H9 (cell line): ENCODE measurements around the gene RYR1. TPM values are rescaled to one million over a fixed set of nuclear protein-coding genes. Genes with fewer than 3 reads are reported as not detected.

Experiments used
- DNase-seq: peaks from one replicate; pipeline ENCODE4 v3.0.0-alpha.2; 2017
- H2AFZ ChIP-seq: one replicate; pipeline ENCODE4 v1.6.1; 2013; ENCODE audit warnings: mild to moderate bottlenecking, low read length, control low read depth, moderate library complexity
- H2AK5ac ChIP-seq: 2 replicates; pipeline ENCODE4 v1.6.1; 2013; ENCODE audit warnings: low read length, control low read depth, mixed read lengths; ENCODE audit not compliant: insufficient read length
- H2BK120ac ChIP-seq: one replicate; pipeline ENCODE4 v1.6.1; 2013; ENCODE audit warnings: low read depth, mild to moderate bottlenecking, low read length, control low read depth, inconsistent platforms; ENCODE audit not compliant: poor library complexity, severe bottlenecking
- H2BK12ac ChIP-seq: 2 replicates; pipeline ENCODE4 v1.6.1; 2013; ENCODE audit warnings: low read length, control low read depth, mixed read lengths, low read depth; ENCODE audit not compliant: insufficient read length
- H2BK15ac ChIP-seq: 2 replicates; pipeline ENCODE4 v1.6.1; 2013; ENCODE audit warnings: low read depth, low read length, control low read depth
- H2BK20ac ChIP-seq: one replicate; pipeline ENCODE4 v1.6.1; 2013; ENCODE audit warnings: low read depth, mild to moderate bottlenecking, low read length, control low read depth, inconsistent platforms; ENCODE audit not compliant: poor library complexity, severe bottlenecking
- H2BK5ac ChIP-seq: 2 replicates; pipeline ENCODE4 v1.6.1; 2013; ENCODE audit warnings: low read length, control low read depth, mixed read lengths; ENCODE audit not compliant: insufficient read length
- H3K14ac ChIP-seq: 2 replicates; pipeline ENCODE4 v1.6.1; 2013; ENCODE audit warnings: low read length, control low read depth; ENCODE audit not compliant: insufficient read depth
- H3K18ac ChIP-seq: 2 replicates; pipeline ENCODE4 v1.6.1; 2013; ENCODE audit warnings: low read depth, mild to moderate bottlenecking, mixed read lengths, low read length, control low read depth; ENCODE audit not compliant: insufficient read length
- H3K23ac ChIP-seq: 2 replicates; pipeline ENCODE4 v1.6.1; 2013; ENCODE audit warnings: low read length, control low read depth, mixed read lengths, low read depth; ENCODE audit not compliant: insufficient read length
- H3K23me2 ChIP-seq: 2 replicates; pipeline ENCODE4 v1.6.1; 2013; ENCODE audit warnings: low read depth, mild to moderate bottlenecking, mixed read lengths, low read length, control low read depth; ENCODE audit not compliant: insufficient read length, poor library complexity, severe bottlenecking
- H3K27ac ChIP-seq: 2 replicates; pipeline ENCODE4 v1.5.1; 2013; ENCODE audit warnings: low read length, control low read depth, mixed read lengths, low read depth; ENCODE audit not compliant: insufficient read length
- H3K27me3 ChIP-seq: 2 replicates; pipeline ENCODE4 v1.6.1; 2013; ENCODE audit warnings: low read length, control low read depth, inconsistent platforms; ENCODE audit not compliant: insufficient read depth
- H3K4ac ChIP-seq: 2 replicates; pipeline ENCODE4 v1.6.1; 2013; ENCODE audit warnings: low read depth, mild to moderate bottlenecking, control low read depth, inconsistent platforms, low read length, moderate library complexity
- H3K4me1 ChIP-seq: 2 replicates; pipeline ENCODE4 v1.6.1; 2013; ENCODE audit warnings: low read length, control low read depth, inconsistent platforms; ENCODE audit not compliant: insufficient read depth
- H3K4me2 ChIP-seq: 2 replicates; pipeline ENCODE4 v1.6.1; 2013; ENCODE audit warnings: low read length, control low read depth, mixed read lengths; ENCODE audit not compliant: insufficient read length, insufficient read depth
- H3K56ac ChIP-seq: 2 replicates; pipeline ENCODE4 v1.6.1; 2013; ENCODE audit warnings: low read depth, mild to moderate bottlenecking, mixed read lengths, low read length, control low read depth; ENCODE audit not compliant: insufficient read length
- H3K79me1 ChIP-seq: 2 replicates; pipeline ENCODE4 v1.6.1; 2013; ENCODE audit warnings: low read depth, mild to moderate bottlenecking, moderate library complexity, low read length, control low read depth, inconsistent platforms; ENCODE audit not compliant: insufficient read depth, poor library complexity, severe bottlenecking
- H3K79me2 ChIP-seq: 2 replicates; pipeline ENCODE4 v1.6.1; 2013; ENCODE audit warnings: low read length, control low read depth, inconsistent platforms; ENCODE audit not compliant: insufficient read depth
- H3K9ac ChIP-seq: 2 replicates; pipeline ENCODE4 v1.6.1; 2013; ENCODE audit warnings: low read length, control low read depth, mixed read lengths; ENCODE audit not compliant: insufficient read length; ENCODE audit errors: extremely low read depth
- H3K9me3 ChIP-seq: one replicate; pipeline ENCODE4 v1.6.1; 2013; ENCODE audit warnings: low read depth, low read length, inconsistent platforms; ENCODE audit not compliant: control insufficient read depth
- H3T11ph ChIP-seq: one replicate; pipeline ENCODE4 v1.6.1; 2013; ENCODE audit warnings: mild to moderate bottlenecking, low read length, control low read depth, inconsistent platforms
- H4K20me1 ChIP-seq: one replicate; pipeline ENCODE4 v1.6.1; 2013; ENCODE audit not compliant: control insufficient read depth, insufficient read length, insufficient read depth
- H4K5ac ChIP-seq: 2 replicates; pipeline ENCODE4 v1.6.1; 2013; ENCODE audit warnings: low read depth, mild to moderate bottlenecking, mixed read lengths, low read length, control low read depth; ENCODE audit not compliant: insufficient read length
- H4K8ac ChIP-seq: replicated peaks from 2 replicates; pipeline ENCODE4 v1.6.1; 2013; ENCODE audit warnings: low read length, control low read depth, mixed read lengths, low read depth; ENCODE audit not compliant: insufficient read length
- H4K91ac ChIP-seq: 2 replicates; pipeline ENCODE4 v1.6.1; 2013; ENCODE audit warnings: low read depth, mild to moderate bottlenecking, moderate library complexity, mixed read lengths, low read length, control low read depth; ENCODE audit not compliant: insufficient read length
- H3K27ac Mint-ChIP-seq, 3 experiments: 2 replicates in 2 of 3; 3 replicates in 1 of 3; pipeline ENCODE4 v1.8.0; 2020 to 2021; ENCODE audit warnings: mixed read lengths in 3 of 3, mild to moderate bottlenecking in 1 of 3, moderate library complexity in 1 of 3
- H3K27me3 Mint-ChIP-seq: 2 replicates; pipeline ENCODE4 v1.8.0; 2021; ENCODE audit warnings: low read depth, mild to moderate bottlenecking, moderate library complexity, mixed read lengths
- H3K36me3 Mint-ChIP-seq, 3 experiments: 2 replicates in 2 of 3; 3 replicates in 1 of 3; pipeline ENCODE4 v1.8.0; 2020 to 2021; ENCODE audit warnings: low read depth in 3 of 3, mixed read lengths in 3 of 3; ENCODE audit not compliant: insufficient read depth in 1 of 3
- H3K4me1 Mint-ChIP-seq, 2 experiments: 2 replicates each; pipeline ENCODE4 v1.8.0; 2020; ENCODE audit warnings: mixed read lengths in 2 of 2
- H3K4me3 Mint-ChIP-seq, 2 experiments: 2 replicates in 1 of 2; 3 replicates in 1 of 2; pipeline ENCODE4 v1.8.0; 2020 to 2021; ENCODE audit warnings: mild to moderate bottlenecking in 2 of 2, mixed read lengths in 2 of 2, moderate library complexity in 1 of 2
- H3K9me3 Mint-ChIP-seq, 2 experiments: 2 replicates in 1 of 2; 3 replicates in 1 of 2; pipeline ENCODE4 v1.8.0; 2020; ENCODE audit warnings: mild to moderate bottlenecking in 2 of 2, mixed read lengths in 2 of 2, moderate library complexity in 1 of 2
- CTCF ChIP-seq: fragments of 200-600 bp; sonication (generic); conservative IDR thresholded peaks from 3 replicates; pipeline ENCODE4 v1.8.0; 2021; ENCODE audit warnings: antibody characterized with exemption, mild to moderate bottlenecking
- WGBS: extraction: QIAGEN DNeasy Blood & Tissue Kit; methylation state at CpG from one replicate; pipeline ENCODE4 v1.1.7; 2013; ENCODE audit warnings: missing lambda C conversion rate, low lambda C conversion rate, mixed read lengths; ENCODE audit not compliant: insufficient read length; ENCODE audit errors: extremely low coverage; 5-methylcytosine and 5-hydroxymethylcytosine counted together
- total RNA-seq: library from RNA; stranded (reverse); gene quantifications from 2 replicates; pipeline ENCODE4 v1.2.1, GENCODE V29; 2021

RYR1 gene
- total RNA-seq, 1 experiment from 2014 or later, result 8.9 TPM

GRCh38 chr19:38485541-38486285 lies 52.2 kb downstream of the RYR1 start:
- no peak overlapping the region for H3K27ac Mint-ChIP-seq
- WGBS, result no CpG with 5 or more reads among the region's 49 CpGs
- H3K27me3 Mint-ChIP-seq, result no peaks in the 10 kb centered on the region
- no peak for TF ChIP-seq CTCF
- Histone ChIP-seq H3K27ac (no peak overlapping the region), H3K79me1 (no peaks in the 10 kb centered on the region), H3K14ac (no peak overlapping the region), H3K23ac (no peak overlapping the region), H3K18ac (no peak overlapping the region), H2BK15ac (no peak overlapping the region), H3K4ac (no peak overlapping the region), H3K23me2 (no peaks in the 10 kb centered on the region), H4K20me1 (no peaks in the 10 kb centered on the region), H4K5ac (no peak overlapping the region), H3K79me2 (no peaks in the 10 kb centered on the region), H2AK5ac (no peak overlapping the region), H3K56ac (no peak overlapping the region), H3K4me2 (no peak overlapping the region), H2AFZ (no peak overlapping the region), H3T11ph (no peak overlapping the region), H4K8ac (no peak overlapping the region), H2BK20ac (no peak overlapping the region), H2BK5ac (no peak overlapping the region), H3K27me3 (no peaks in the 10 kb centered on the region), H3K9ac (no peak overlapping the region), H2BK12ac (no peak overlapping the region), H3K9me3 (no peaks in the 10 kb centered on the region), H2BK120ac (no peak overlapping the region), H3K4me1 (no peaks in the 10 kb centered on the region), H4K91ac (no peak overlapping the region)
- H3K36me3 Mint-ChIP-seq, result peaks cover 52 to 56% (median 53%) of the 10 kb centered on the region in 3 experiments
- no peak overlapping the region for H3K4me3 Mint-ChIP-seq
- H3K9me3 Mint-ChIP-seq, result peaks cover 0 to 2% of the 10 kb centered on the region in 2 experiments; a peak in 1 of 5 replicates
- no peak for DNase-seq
- peaks cover 0 to 5% of the 10 kb centered on the region in 2 experiments; a peak in 2 of 4 replicates for H3K4me1 Mint-ChIP-seq
